Liver (tissue), 9 donors: ENCODE results near the gene ALDH7A1. TPM values are rescaled to one million over a fixed set of nuclear protein-coding genes. Genes with fewer than 3 reads are reported as not detected.

Experiments
- DNase-seq: peaks from one replicate; pipeline ENCODE4 v3.0.0-alpha.2; 2017; ENCODE audit warnings: low spot score
- H3K27ac ChIP-seq, 2 donors: one replicate each; pipeline ENCODE4 v1.7.0; 2013; ENCODE audit warnings: inconsistent platforms in 2 of 2, low read length in 2 of 2, control low read depth in 1 of 2, low read depth in 1 of 2, mild to moderate bottlenecking in 1 of 2
- H3K27me3 ChIP-seq, 4 donors: one replicate each; pipeline versions ENCODE4 v1.6.1 to v1.7.0; 2013; ENCODE audit warnings: low read length in 3 of 4, inconsistent platforms in 1 of 4, mild to moderate bottlenecking in 1 of 4, moderate library complexity in 1 of 4; ENCODE audit not compliant: control insufficient read depth in 4 of 4, insufficient read depth in 4 of 4
- H3K36me3 ChIP-seq, 4 donors: one replicate each; pipeline versions ENCODE4 v1.6.1 to v1.7.0; 2013; ENCODE audit warnings: low read length in 3 of 4, mild to moderate bottlenecking in 3 of 4, low read depth in 1 of 4, moderate library complexity in 1 of 4; ENCODE audit not compliant: control insufficient read depth in 4 of 4, insufficient read depth in 3 of 4
- H3K4me1 ChIP-seq, 4 donors: one replicate each; pipeline versions ENCODE4 v1.6.1 to v1.7.0; 2013; ENCODE audit warnings: low read length in 3 of 4, mild to moderate bottlenecking in 3 of 4, moderate library complexity in 1 of 4; ENCODE audit not compliant: control insufficient read depth in 4 of 4, insufficient read depth in 4 of 4
- H3K4me3 ChIP-seq, 3 donors: one replicate each; pipeline versions ENCODE4 v1.6.1 to v1.7.0; 2013; ENCODE audit warnings: low read length in 3 of 3, control low read depth in 1 of 3, low read depth in 1 of 3, mild to moderate bottlenecking in 1 of 3
- H3K9ac ChIP-seq, 2 donors: one replicate each; pipeline ENCODE4 v1.7.0; 2013; ENCODE audit warnings: low read length in 2 of 2, mild to moderate bottlenecking in 2 of 2, moderate library complexity in 2 of 2, control low read depth in 1 of 2, low read depth in 1 of 2
- H3K9me3 ChIP-seq, 4 donors: one replicate each; pipeline versions ENCODE4 v1.6.1 to v1.7.0; 2013; ENCODE audit warnings: low read length in 3 of 4; ENCODE audit not compliant: control insufficient read depth in 4 of 4
- ATF3 ChIP-seq: IDR thresholded peaks from 2 replicates; pipeline ENCODE4 v1.6.1; 2016; ENCODE audit warnings: antibody characterized with exemption
- CTCF ChIP-seq: fragments of 150-350 bp; IDR thresholded peaks from 2 replicates; pipeline ENCODE4 v1.5.1; 2017; ENCODE audit warnings: improper control_type of control experiment, low read depth, low read length; ENCODE audit not compliant: missing input control
- EGR1 ChIP-seq, 2 donors: IDR thresholded peaks; 2 replicates each; pipeline ENCODE4 v1.6.1; 2016 to 2018; ENCODE audit warnings: antibody characterized with exemption in 2 of 2, low read depth in 2 of 2
- FOXA1 ChIP-seq: IDR thresholded peaks from 2 replicates; pipeline ENCODE4 v1.6.1; 2016; ENCODE audit warnings: antibody characterized with exemption
- FOXA2 ChIP-seq: IDR thresholded peaks from 2 replicates; pipeline ENCODE4 v1.6.1; 2016; ENCODE audit warnings: antibody characterized with exemption
- GABPA ChIP-seq, 2 donors: IDR thresholded peaks in 1 of 2; conservative IDR thresholded peaks in 1 of 2; 2 replicates each; pipeline ENCODE4 v1.6.1; 2016; ENCODE audit warnings: antibody characterized with exemption in 2 of 2, mild to moderate bottlenecking in 1 of 2, moderate library complexity in 1 of 2
- HNF4A ChIP-seq, 2 donors: conservative IDR thresholded peaks; 2 replicates each; pipeline ENCODE4 v1.6.1; 2016; ENCODE audit warnings: antibody characterized with exemption in 2 of 2, mild to moderate bottlenecking in 2 of 2
- HNF4G ChIP-seq: IDR thresholded peaks from 2 replicates; pipeline ENCODE4 v1.6.1; 2016; ENCODE audit warnings: antibody characterized with exemption
- JUND ChIP-seq, 2 donors: IDR thresholded peaks; 2 replicates each; pipeline ENCODE4 v1.6.1; 2016; ENCODE audit warnings: antibody characterized with exemption in 2 of 2
- MAX ChIP-seq: IDR thresholded peaks from 2 replicates; pipeline ENCODE4 v1.6.1; 2016; ENCODE audit warnings: antibody characterized with exemption
- NR2F2 ChIP-seq: IDR thresholded peaks from 2 replicates; pipeline ENCODE4 v1.6.1; 2016; ENCODE audit warnings: antibody characterized with exemption
- RAD21 ChIP-seq, 2 donors: IDR thresholded peaks; 2 replicates each; pipeline ENCODE4 v1.6.1; 2016; ENCODE audit warnings: antibody characterized with exemption in 2 of 2, mild to moderate bottlenecking in 2 of 2
- REST ChIP-seq: IDR thresholded peaks from 2 replicates; pipeline ENCODE4 v1.6.1; 2016; ENCODE audit warnings: antibody characterized with exemption, mild to moderate bottlenecking
- RXRA ChIP-seq, 2 donors: IDR thresholded peaks; 2 replicates each; pipeline ENCODE4 v1.6.1; 2017 to 2018; ENCODE audit warnings: antibody characterized with exemption in 2 of 2, mild to moderate bottlenecking in 1 of 2
- SP1 ChIP-seq: IDR thresholded peaks from 2 replicates; pipeline ENCODE4 v1.6.1; 2018; ENCODE audit warnings: antibody characterized with exemption, mild to moderate bottlenecking
- TAF1 ChIP-seq: conservative IDR thresholded peaks from 2 replicates; pipeline ENCODE4 v1.6.1; 2016; ENCODE audit warnings: antibody characterized with exemption, mild to moderate bottlenecking
- YY1 ChIP-seq: IDR thresholded peaks from 2 replicates; pipeline ENCODE4 v1.6.1; 2016; ENCODE audit warnings: antibody characterized with exemption, mild to moderate bottlenecking
- ZBTB33 ChIP-seq: IDR thresholded peaks from 2 replicates; pipeline ENCODE4 v1.6.1; 2016; ENCODE audit warnings: antibody characterized with exemption
- WGBS: extraction: QIAGEN DNeasy Blood & Tissue Kit; methylation state at CpG from one replicate; pipeline ENCODE4 v1.1.7; 2013; 5-methylcytosine and 5-hydroxymethylcytosine counted together
- polyA plus RNA-seq, 2 donors: library from polyadenylated mRNA; stranded (reverse) in 1 of 2; unstranded in 1 of 2; fragments of 200-250 nt in 1 of 2; fragments of >200 nt in 1 of 2; fragmentation: Nextera tagmentation in 1 of 2; extraction: Ambion mirVana in 1 of 2; gene quantifications; one replicate each; pipeline versions ENCODE4 v1.2.1 to v1.2.3, GENCODE V29; 2013 to 2015
- total RNA-seq, 2 donors: library from RNA; depleted of rRNA; stranded (reverse); fragments of >200 nt; gene quantifications; one replicate each; pipeline ENCODE4 v1.2.3, GENCODE V29; 2014
- donor health status: healthy.
- donor health status: healthy.
- donor health status: healthy.
- donor health status: healthy.
- donor health status: healthy.

The ALDH7A1 gene
- total and polyA plus RNA-seq, 4 donors, result 47.7 to 86.9 (median 58.4) TPM

- Histone ChIP-seq H3K9me3 (no peaks in the 10 kb centered on the region), H3K27me3 (no peaks in the 10 kb centered on the region), H3K36me3 (peaks cover 11 to 87% (median 68%) of the 10 kb centered on the region in 4 donors), H3K9ac (no peak overlapping the region), H3K4me3 (no peak overlapping the region), H3K27ac (no peak overlapping the region), H3K4me1 (no peaks in the 10 kb centered on the region)
- TF ChIP-seq YY1, result no peak
- WGBS, result 81% methylated on average over 7 of the region's 7 CpGs
- no peak for DNase-seq
Measured at GRCh38 chr5:126488443-126489065, 106.5 kb downstream of the ALDH7A1 start.

GRCh38 chr5:126487596-126487995 lies 107.4 kb downstream of the ALDH7A1 start:
- no peak overlapping the region for H3K27ac ChIP-seq
- no peak for TF ChIP-seq FOXA2
- no peak for TF ChIP-seq ZBTB33
- TF ChIP-seq ATF3, result no peak
- TF ChIP-seq MAX, result no peak
- TF ChIP-seq RXRA (IDR thresholded peaks at IDR 0.05), result no peak
- no peak for TF ChIP-seq RAD21 (IDR thresholded peaks at IDR 0.05)
- TF ChIP-seq HNF4A (conservative IDR thresholded peaks at IDR 0.05), result no peak
- no peak for TF ChIP-seq TAF1
- H3K4me3 ChIP-seq, result no peak overlapping the region

GRCh38 chr5:126486332-126486731 lies 108.7 kb downstream of the ALDH7A1 start:
- 93% methylated on average over 3 of the region's 3 CpGs for WGBS
- Histone ChIP-seq H3K9ac (no peak overlapping the region), H3K36me3 (peaks cover 11 to 84% (median 74%) of the 10 kb centered on the region in 4 donors), H3K27me3 (no peaks in the 10 kb centered on the region), H3K4me3 (no peak overlapping the region), H3K9me3 (no peaks in the 10 kb centered on the region), H3K27ac (no peak overlapping the region), H3K4me1 (no peaks in the 10 kb centered on the region)
- DNase-seq, result no peak
- TF ChIP-seq EGR1 (IDR thresholded peaks at IDR 0.05; ENCODE audit: low read depth in 2 of 2) (no peak), GABPA (IDR thresholded peaks at IDR 0.05 in 1 of 2, conservative IDR thresholded peaks at IDR 0.05 in 1 of 2) (no peak), HNF4G (no peak), RXRA (IDR thresholded peaks at IDR 0.05) (no peak), RAD21 (IDR thresholded peaks at IDR 0.05) (no peak), FOXA1 (no peak), NR2F2 (no peak), SP1 (no peak), HNF4A (conservative IDR thresholded peaks at IDR 0.05) (no peak), ATF3 (no peak), JUND (IDR thresholded peaks at IDR 0.05) (no peak), REST (no peak), YY1 (no peak), MAX (no peak), FOXA2 (no peak), CTCF (no peak)

More at GRCh38 chr5:126487596-126487995, 107.4 kb downstream of the ALDH7A1 start:
- peaks cover 9 to 83% (median 71%) of the 10 kb centered on the region in 4 donors for H3K36me3 ChIP-seq
- DNase-seq, result no peak
- no peaks in the 10 kb centered on the region for H3K9me3 ChIP-seq
- no peaks in the 10 kb centered on the region for H3K4me1 ChIP-seq
- H3K27me3 ChIP-seq, result no peaks in the 10 kb centered on the region
- no peak overlapping the region for H3K9ac ChIP-seq
